ENCODE data around the gene PARD3B.

- TF ChIP-seq POLR2A (IDR thresholded peaks at IDR 0.05): no peak
- TF ChIP-seq EP300 (IDR thresholded peaks at IDR 0.05; ENCODE audit: low read depth): no peak
- TF ChIP-seq CTCF (IDR thresholded peaks at IDR 0.05): no peak
Observed at GRCh38 chr2:204575463-204575862, 30.2 kb downstream of the PARD3B start.

Data from transverse colon (tissue), 3 donors.